GF-D8 (cell line): ENCODE results near the gene RPL37A.
A peak's percentile ranks its signal among the peaks of the same experiment; 100 is the strongest.

Source experiments
- DNase-seq: peaks from one replicate; lab custom pipeline; 2025; lab: John Stamatoyannopoulos, UW

RPL37A gene

GRCh38 chr2:216490061-216490460 is 8.6 kb upstream of the RPL37A start:
- peak; percentile 14 for DNase-seq

- peak; percentile 77 for DNase-seq
These were observed 6.6 kb upstream of the RPL37A start for GRCh38 chr2:216491793-216492596.

DNA sequence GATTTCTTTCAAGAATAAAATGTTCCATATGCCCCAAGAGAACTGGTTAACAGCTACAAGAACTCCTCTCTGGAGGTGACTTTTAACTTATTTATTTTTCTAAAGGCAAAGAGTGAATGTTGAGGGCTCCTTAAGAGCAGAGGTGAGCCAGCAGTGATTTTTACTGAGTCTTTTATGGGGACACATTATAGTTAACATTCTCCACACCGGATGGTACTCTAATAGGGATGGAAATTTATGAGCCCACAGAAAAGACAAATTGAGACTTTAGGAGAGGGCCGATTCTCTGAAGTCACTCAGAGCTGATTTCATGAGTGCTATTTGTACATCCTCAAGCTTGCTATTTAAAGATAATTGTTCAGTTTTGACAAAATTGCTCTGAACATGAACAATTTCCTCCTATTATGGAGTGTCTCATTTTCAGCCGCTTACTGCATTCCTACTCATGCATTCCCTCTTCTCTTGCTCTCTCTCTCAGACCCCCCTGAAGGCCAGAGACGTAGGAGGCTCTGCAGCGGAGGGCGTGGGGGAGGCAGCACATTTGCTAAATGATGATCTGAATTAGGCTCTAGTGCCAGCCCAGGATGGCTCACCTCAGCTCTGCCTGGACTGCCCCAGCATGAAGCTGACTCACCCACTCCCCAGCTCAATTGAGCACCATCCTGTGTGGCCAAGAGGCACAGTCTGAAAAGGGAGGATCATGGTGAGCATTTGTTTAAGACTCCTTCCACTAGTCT is 5.9 kb upstream of the RPL37A start:
- DNase-seq = no peak

DNA sequence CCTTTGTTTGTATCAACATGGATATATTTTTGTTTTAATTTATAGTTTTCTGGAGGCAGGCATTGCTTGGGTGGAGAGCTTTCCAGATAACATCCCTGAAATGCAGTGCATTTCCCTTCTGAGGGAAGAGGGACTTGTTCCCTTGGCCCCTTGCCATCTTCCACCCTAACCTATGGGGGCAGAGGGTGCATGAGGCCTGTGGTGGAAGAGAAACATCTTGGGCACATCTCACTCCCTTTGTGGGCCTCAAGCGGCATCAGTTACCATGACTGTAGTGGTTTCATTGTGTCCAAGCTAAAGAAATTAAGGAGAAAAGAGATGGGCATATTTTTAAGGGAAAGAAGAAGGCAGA is 5.3 kb upstream of the RPL37A start:
- no peak for DNase-seq

DNA sequence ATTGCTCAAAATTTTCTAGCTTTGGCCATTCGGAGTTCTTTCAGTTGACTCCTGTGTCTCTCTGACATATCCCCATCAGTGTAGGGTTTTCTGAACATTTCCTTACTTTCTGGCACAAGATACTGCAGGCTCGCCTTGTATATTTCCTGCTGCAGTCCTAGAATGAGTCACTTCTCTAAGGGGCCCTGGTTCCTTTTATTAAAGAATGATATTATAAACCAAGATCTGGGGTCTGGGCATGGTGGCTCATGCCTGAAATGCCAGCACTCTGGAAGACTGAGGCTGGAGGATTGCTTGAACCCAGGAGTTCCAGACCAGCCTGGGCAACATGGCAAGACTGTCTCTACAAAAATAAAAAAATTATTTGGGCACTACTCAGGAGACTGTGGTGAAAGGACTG is 3.0 kb upstream of the RPL37A start:
- DNase-seq = no peak

- DNase-seq = no peak
These were observed 1.1 kb upstream of the RPL37A start for GRCh38 chr2:216497382-216498069.

GRCh38 chr2:216498070-216498378 is 620 bp upstream of the RPL37A start:
- DNase-seq = no peak

DNA sequence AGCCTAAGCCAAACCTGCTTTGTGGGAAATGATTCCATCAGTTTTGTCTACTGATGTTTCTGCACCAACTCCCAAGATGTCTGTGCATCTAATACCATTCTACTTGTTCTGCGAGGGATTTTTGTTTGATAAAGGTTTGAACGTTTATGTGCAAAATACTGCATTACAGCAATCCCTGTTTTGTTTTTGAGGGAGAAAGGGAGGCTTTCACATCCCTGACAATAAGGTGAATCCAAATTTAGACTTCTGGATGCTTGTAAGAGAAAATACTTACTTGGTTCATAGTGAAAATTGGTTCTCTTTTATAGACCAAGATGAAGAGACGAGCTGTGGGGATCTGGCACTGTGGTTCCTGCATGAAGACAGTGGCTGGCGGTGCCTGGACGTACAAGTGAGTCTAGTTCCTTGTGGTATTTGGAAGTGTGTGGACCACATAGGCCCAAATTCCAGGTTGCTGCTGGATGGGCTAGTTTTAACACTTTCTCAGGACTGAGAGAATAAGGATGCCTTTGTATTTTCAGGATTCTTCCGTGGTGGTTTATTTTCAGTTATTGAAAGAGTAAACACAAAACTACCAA is 1.1 kb downstream of the RPL37A start:
- no peak for DNase-seq

- no peak for DNase-seq
These were observed 1.9 kb downstream of the RPL37A start for GRCh38 chr2:216500572-216500971.

DNA sequence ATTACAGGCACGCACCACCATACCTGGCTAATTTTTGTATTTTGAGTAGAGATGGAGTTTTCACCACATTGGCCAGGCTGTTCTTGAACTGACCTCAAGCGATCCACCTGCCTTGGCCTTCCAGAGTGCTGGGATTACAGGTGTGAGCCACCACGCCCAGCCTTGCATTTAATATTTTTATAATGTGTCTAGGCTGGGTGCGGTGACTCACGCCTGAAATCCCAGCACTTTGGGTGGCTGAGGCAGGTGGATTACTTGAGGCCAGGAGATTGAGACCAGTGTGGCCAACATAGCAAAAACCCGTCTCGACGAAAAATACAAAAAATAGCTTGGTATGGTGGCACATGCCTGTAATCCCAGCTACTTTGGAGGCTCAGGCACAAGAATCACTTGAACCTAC is 3.2 kb downstream of the RPL37A start:
- DNase-seq = no peak

DNA sequence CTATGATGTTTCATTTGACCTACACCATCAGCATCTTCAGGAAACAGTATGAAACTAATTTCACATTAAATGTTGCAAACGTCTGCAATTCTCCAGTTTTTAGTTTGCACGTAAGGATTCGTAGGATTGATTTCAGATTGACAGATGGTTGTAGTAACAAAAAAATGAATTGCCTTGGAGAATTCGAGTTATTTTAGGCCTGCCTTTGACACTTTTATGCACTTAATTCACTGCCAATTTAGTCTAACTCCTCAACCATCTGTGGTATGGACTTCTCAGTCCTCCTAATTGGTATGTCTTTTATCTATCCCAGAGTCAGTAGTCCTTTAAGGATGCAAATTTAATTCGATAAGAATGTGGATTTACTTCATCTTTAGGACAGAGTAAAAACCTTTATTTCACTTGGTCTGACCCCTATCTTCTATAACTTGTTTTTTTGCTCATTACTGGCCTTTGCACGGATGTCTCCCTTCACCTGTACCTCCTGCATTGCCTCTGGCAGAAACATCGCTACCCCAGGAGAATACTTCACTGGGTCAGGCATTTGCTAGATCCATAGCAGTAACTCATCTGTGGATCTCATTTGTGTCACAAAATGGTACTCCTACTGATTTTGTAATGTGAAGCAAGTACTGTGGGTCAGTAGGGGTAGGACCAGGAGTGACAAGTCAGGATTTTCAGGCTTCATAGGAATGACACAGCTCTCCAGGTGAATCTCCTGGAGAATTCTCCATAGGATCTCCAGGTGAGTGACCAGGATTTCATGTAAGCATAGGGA is 3.9 kb downstream of the RPL37A start:
- no peak for DNase-seq

DNA sequence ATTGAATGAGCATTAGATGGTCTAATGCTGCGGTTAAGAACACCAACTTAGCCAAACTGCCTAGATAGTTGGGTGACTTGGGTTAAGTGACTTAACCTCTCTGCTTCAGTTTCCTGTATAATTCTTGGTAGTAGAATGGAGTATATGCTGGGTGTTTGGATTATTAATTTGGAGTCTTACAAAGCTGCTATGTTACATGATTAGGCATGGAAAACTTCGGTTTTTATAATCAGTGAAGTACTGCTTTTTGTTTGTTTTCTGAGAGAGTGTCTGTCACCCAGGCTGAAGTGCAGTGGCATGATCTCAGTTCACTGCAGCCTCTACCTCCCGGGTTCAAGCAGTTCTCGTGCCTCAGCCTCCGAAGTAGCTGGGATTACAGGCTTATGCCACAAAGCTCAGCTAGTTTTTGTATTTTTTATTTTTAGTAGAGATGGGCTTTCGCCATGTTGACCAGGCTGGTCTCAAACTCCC is 4.5 kb downstream of the RPL37A start:
- DNase-seq = no peak

DNA sequence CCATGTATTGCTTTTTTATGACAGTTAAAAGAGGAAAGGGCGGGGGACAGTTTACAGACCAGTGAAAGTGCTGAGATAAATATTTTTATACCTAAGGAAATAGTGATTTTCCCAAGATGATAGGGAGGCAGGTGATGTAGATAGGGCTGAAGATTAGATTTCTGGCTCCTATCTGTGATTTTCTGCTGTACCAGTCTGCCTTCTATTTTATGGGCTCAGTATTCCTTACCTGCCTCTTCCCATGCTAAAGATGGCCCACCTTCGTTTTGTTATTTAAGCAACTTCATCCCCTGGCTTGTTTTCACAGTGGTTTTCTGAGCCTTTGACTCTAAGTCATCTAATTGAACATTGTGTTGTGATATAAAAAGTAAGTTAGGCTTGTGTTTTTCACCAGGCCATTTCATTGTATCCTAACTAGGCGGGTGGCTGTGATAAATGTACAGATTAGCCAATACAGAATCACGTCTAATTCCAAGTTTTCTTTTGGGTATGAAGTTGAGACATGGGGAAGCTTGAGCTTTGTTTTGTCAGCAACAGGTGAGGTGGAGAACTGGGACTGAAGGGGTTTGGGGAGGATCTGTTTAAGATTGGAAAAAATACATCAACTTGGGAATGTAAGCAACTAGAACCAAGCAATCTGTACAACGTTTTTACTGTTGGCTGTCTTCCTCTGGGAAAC is 5.2 kb downstream of the RPL37A start:
- DNase-seq = no peak

DNA sequence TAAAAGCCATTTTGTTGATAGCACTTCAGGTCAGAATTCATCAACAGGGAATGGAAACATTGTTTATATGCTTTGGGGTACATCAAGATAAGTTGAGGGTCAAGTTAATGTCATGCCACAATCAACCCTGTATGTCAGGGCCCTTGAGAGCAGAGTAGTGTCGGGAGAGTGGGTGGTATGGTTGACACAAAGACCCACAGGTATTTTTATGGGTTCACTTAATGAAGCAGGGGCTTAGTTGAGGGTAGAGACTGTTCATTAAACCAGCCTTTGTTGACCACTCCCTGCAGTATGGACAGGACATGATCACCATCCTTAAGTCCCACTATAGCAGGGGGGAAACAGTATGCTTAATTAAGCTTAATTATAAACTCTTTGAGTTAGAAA is 5.7 kb downstream of the RPL37A start:
- DNase-seq = no peak

GRCh38 chr2:216505133-216506106 is 6.8 kb downstream of the RPL37A start:
- no peak for DNase-seq

DNA sequence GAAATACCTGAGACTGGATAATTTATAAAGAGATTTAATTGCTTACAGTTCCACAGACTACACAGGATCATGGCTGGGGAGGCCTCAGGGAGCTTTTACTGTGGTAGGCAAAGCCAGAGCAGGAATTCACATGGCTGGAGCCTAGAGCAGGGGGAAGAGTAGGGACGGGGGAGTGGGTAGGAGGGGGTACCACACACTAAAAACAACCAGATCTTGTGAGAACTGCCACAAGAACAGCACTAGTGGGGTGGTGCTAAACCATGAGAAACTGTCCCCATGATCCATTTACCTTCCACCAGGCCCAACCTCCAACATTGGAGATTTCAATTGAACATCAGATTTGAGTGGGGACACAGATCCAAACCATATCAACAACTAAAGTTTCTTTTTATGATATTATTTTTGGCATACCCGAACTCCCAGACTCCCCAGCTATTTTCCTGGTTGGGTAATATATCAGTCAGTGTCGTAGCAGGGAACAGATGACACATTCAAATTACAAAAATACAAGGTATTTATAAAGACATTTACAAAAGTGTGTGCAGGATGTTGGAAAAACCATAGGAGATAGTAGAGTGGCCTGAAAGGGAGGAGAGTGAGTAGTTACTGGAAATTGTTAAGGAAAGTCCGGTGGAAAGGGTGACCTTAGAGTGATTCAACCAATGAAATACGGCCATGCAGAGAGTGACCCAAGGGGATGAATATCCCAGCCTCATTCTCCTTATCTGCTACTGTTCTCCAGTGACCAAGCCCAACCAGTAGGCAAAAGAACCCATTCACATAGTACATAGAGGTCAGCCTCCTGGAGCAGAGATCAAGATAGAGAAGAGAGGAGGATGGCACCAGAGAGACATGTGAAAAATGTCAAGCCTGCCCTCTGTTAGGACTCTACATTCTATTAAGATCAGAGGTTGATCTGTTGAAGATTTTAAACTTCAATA is 8.8 kb downstream of the RPL37A start:
- no peak for DNase-seq

DNA sequence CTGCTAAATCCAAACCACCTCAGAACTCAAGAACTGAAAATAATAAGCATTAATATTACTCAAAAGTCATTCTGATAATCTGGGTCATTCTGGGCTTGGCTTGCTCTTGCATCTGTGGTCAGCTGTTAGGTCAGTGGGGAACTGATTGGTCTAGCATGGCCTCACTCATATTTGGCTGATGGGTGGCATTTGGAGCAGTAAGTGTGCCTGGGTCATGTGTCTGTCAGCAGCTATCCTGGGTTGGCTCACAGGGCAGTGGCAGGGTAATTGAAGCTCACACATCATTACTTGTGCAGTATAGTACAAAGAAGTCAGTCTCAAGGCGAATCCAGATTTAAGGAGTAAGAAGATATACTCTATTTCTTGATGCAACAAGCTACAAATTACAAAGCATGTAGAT is 9.6 kb downstream of the RPL37A start:
- no peak for DNase-seq

DNA sequence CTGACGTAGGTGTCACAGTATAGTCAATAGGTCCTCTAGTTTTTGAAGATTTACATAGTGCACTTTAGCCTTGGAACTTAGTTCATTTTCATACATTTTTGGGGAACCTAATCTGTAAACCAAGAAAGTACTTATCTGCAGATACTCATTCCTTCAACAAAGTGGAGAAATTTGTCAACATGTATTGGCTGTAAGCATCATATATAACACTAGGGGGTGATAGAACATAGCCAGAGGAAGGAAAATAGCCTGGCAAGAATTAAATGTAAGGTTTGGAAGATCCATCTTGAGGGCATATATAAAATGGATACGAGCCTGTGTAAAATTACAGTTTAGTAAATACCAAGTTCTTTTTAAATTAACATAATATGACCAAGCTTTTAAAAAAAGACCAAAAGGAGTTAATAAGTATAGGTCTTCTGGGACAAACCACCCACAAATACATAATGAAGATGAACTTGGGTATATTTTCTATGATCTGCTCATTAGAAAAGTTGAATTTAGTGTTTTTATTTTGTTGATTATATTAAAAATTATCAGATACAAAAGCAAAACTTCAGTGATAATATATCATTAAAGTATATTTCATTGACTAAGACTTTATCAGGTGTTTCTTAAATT is 18.2 kb downstream of the RPL37A start:
- DNase-seq = no peak
